Activated naive CD8-positive, alpha-beta T cell treated with anti-CD3 and anti-CD28 coated beads, Interleukin-2, amount 50 U/mL, for 24 hours (primary cell): ENCODE data around the gene UNC13C.

Experiments used
- ATAC-seq: fragments of 150-1000 bp; cut with Tn5 transposase; one replicate; pipeline ENCODE4 v1.10.0; 2021
- DNase-seq: peaks from one replicate; pipeline ENCODE4 v3.0.0; 2021
- H3K27ac Mint-ChIP-seq: one replicate; pipeline ENCODE4 v1.8.0; 2021; ENCODE audit warnings: mild to moderate bottlenecking, mixed read lengths
- H3K27me3 Mint-ChIP-seq: one replicate; pipeline ENCODE4 v1.8.0; 2021; ENCODE audit warnings: mixed read lengths
- H3K36me3 Mint-ChIP-seq: one replicate; pipeline ENCODE4 v1.8.0; 2021; ENCODE audit warnings: low read depth, mixed read lengths
- H3K4me1 Mint-ChIP-seq: one replicate; pipeline ENCODE4 v1.8.0; 2021; ENCODE audit warnings: mixed read lengths
- H3K4me3 Mint-ChIP-seq: one replicate; pipeline ENCODE4 v1.8.0; 2021; ENCODE audit warnings: mild to moderate bottlenecking, moderate library complexity, mixed read lengths
- H3K9me3 Mint-ChIP-seq: one replicate; pipeline ENCODE4 v1.8.0; 2021; ENCODE audit warnings: mixed read lengths

Gene UNC13C

GRCh38 chr15:54540721-54541120 lies 562.5 kb downstream of the UNC13C start:
- ATAC-seq (no peak), DNase-seq (no peak)
- H3K9me3 Mint-ChIP-seq: peaks cover 19% of the 10 kb centered on the region
- no peaks in the 10 kb centered on the region for H3K36me3 Mint-ChIP-seq
- no peaks in the 10 kb centered on the region for H3K4me1 Mint-ChIP-seq
- H3K27me3 Mint-ChIP-seq: no peaks in the 10 kb centered on the region
- no peak overlapping the region for H3K4me3 Mint-ChIP-seq
- no peak overlapping the region for H3K27ac Mint-ChIP-seq

DNA sequence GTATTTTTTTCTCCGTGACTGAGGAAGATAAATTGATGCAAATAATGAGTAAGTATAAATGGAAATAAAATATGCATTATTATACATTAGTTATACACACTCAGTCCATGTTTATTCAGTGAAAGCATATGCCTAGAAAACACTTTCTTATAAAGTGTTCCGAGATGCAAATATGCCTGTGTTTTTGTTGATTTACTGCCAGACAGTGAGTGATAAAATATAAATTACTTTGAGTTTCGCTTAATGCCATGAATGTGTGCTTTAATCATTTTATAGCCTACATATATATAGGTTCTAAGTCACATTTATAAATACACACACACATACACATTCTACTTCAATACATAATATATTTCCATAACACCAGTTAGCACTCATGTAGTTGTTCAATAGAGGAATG lies 569.2 kb downstream of the UNC13C start:
- H3K9me3 Mint-ChIP-seq: peaks cover 6% of the 10 kb centered on the region
- H3K27ac Mint-ChIP-seq: no peak overlapping the region
- no peak for DNase-seq

GRCh38 chr15:54550954-54551353 lies 572.7 kb downstream of the UNC13C start:
- no peaks in the 10 kb centered on the region for H3K9me3 Mint-ChIP-seq
- no peak for ATAC-seq
- H3K4me3 Mint-ChIP-seq: no peak overlapping the region
- no peaks in the 10 kb centered on the region for H3K4me1 Mint-ChIP-seq
- H3K27me3 Mint-ChIP-seq: no peaks in the 10 kb centered on the region
- no peaks in the 10 kb centered on the region for H3K36me3 Mint-ChIP-seq
- no peak for DNase-seq
- no peak overlapping the region for H3K27ac Mint-ChIP-seq

More for the DNA sequence above, 569.2 kb downstream of the UNC13C start:
- Mint-ChIP-seq H3K4me3 (no peak overlapping the region), H3K27me3 (no peaks in the 10 kb centered on the region), H3K4me1 (no peaks in the 10 kb centered on the region), H3K36me3 (no peaks in the 10 kb centered on the region)
- no peak for ATAC-seq

DNA sequence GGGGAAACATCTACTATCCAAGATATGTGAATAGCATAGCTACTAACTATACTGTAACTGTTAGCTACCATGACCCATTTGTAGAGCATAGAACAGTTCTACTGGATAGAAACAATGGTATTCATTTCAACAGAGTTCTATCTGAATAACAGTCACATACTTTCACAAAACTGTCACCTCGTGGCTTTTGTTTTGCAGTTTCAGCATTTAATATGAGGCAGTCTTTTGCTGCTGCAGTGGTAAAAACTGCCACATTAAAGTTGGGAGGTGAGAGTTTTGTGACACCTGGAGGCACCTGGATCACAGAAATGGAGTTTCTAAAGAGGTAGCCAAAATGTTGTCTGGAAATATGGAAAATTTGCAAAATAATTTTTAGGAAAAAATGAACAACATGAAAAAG lies 578.0 kb downstream of the UNC13C start:
- H3K36me3 Mint-ChIP-seq: no peaks in the 10 kb centered on the region
- H3K27me3 Mint-ChIP-seq: peaks cover 4% of the 10 kb centered on the region
- H3K4me3 Mint-ChIP-seq: no peak overlapping the region
- no peak overlapping the region for H3K27ac Mint-ChIP-seq
- H3K9me3 Mint-ChIP-seq: no peaks in the 10 kb centered on the region
- no peaks in the 10 kb centered on the region for H3K4me1 Mint-ChIP-seq
- no peak for DNase-seq
- ATAC-seq: no peak

GRCh38 chr15:54559405-54560069 lies 581.3 kb downstream of the UNC13C start:
- Mint-ChIP-seq H3K9me3 (no peaks in the 10 kb centered on the region), H3K4me1 (no peaks in the 10 kb centered on the region), H3K36me3 (no peaks in the 10 kb centered on the region), H3K4me3 (no peak overlapping the region), H3K27ac (no peak overlapping the region), H3K27me3 (peaks cover 4% of the 10 kb centered on the region)
- DNase-seq (no peak), ATAC-seq (no peak)

DNA sequence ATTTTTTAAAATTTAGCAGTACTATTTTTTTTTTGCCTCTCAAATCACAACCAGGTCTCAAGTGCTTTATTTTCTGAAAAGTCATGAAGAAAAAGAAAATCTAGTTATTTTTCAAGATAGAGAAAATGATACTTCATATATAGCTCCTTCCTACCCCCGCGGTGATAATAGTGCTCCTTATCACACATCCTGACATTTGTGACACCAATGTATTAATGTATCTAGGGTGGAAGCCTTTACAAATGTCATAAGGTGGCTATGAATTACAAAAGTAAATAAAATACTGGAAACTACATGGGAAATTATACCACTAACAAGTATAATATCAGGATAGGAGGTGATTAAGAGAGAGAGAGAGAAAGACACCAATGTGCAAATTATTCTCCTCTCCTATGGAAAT lies 582.2 kb downstream of the UNC13C start:
- Mint-ChIP-seq H3K4me3 (no peak overlapping the region), H3K27me3 (peaks cover 4% of the 10 kb centered on the region), H3K9me3 (no peaks in the 10 kb centered on the region), H3K27ac (no peak overlapping the region), H3K36me3 (no peaks in the 10 kb centered on the region), H3K4me1 (no peaks in the 10 kb centered on the region)
- no peak for DNase-seq
- ATAC-seq: no peak

DNA sequence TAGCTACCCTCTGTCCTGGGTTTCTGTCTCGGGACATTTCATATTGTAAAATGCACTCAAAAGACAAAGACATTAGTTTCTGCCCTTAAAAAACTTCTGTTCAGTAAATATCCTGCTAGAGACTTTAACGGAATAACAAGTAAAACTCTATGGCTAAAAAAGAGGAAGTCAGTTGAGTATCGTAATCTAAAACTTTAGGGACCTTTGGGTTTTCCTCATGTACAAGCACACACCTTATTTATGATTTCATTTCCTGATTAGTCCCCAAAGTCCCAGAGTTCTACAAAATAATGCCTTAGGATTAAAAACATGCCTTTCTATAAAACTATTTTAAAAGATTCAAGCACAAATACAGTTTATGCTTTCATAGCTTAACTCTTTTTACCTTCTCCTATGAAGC lies 585.9 kb downstream of the UNC13C start:
- Mint-ChIP-seq H3K27ac (no peak overlapping the region), H3K4me3 (no peak overlapping the region), H3K9me3 (no peaks in the 10 kb centered on the region), H3K4me1 (no peaks in the 10 kb centered on the region), H3K36me3 (no peaks in the 10 kb centered on the region), H3K27me3 (peaks cover 4% of the 10 kb centered on the region)
- ATAC-seq (no peak), DNase-seq (no peak)

- H3K27ac Mint-ChIP-seq: no peak overlapping the region
- H3K4me1 Mint-ChIP-seq: no peaks in the 10 kb centered on the region
- H3K36me3 Mint-ChIP-seq: no peaks in the 10 kb centered on the region
- no peak for ATAC-seq
- no peak for DNase-seq
- peaks cover 4% of the 10 kb centered on the region for H3K9me3 Mint-ChIP-seq
- peaks cover 2% of the 10 kb centered on the region for H3K27me3 Mint-ChIP-seq
- H3K4me3 Mint-ChIP-seq: no peak overlapping the region
Observed at GRCh38 chr15:54566654-54567053, 588.4 kb downstream of the UNC13C start.

- no peaks in the 10 kb centered on the region for H3K36me3 Mint-ChIP-seq
- no peak overlapping the region for H3K27ac Mint-ChIP-seq
- H3K9me3 Mint-ChIP-seq: peaks cover 4% of the 10 kb centered on the region
- H3K4me1 Mint-ChIP-seq: no peaks in the 10 kb centered on the region
- no peak for DNase-seq
- ATAC-seq: no peak
- H3K27me3 Mint-ChIP-seq: peaks cover 2% of the 10 kb centered on the region
- no peak overlapping the region for H3K4me3 Mint-ChIP-seq
Observed at GRCh38 chr15:54567408-54568035, 589.3 kb downstream of the UNC13C start.

DNA sequence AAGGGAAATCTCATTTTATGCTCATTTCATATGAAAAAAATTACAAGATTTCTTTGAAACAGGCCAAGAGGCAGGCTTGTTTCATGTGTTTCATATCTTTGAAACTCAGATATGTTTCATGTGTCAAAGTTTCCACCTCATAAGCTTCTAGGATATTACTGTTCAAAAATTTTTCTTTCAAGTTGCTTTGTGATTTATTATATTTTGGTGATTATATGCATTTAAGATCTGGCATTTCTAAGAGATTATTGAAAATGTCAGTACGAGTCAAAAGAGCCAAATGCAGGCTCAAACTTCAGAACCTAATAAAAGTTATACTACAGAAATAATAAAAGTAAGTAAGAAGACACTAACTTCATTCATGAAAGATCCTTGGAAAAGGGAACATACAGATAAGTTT lies 590.1 kb downstream of the UNC13C start:
- Mint-ChIP-seq H3K9me3 (peaks cover 4% of the 10 kb centered on the region), H3K4me1 (no peaks in the 10 kb centered on the region), H3K4me3 (no peak overlapping the region), H3K27me3 (peaks cover 2% of the 10 kb centered on the region), H3K27ac (no peak overlapping the region), H3K36me3 (no peaks in the 10 kb centered on the region)
- ATAC-seq (no peak), DNase-seq (no peak)

DNA sequence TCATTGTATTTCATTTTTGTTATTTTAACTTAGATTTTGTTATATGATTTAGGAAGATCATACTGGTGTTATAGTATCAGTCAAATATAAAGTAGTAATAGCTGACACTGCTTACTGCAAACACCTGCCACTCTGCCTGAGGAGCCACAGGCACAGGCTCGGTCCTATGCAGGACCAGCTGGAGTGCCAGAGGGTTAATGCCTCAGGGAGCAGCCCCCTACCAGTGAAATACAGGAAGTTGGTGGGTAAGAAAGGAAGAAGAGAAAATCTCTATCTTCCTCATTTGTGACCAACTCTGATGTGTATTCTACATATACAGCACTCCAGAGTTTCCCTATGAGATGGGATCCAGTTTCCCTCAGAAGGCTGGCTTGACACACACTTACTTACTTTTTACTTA lies 593.3 kb downstream of the UNC13C start:
- Mint-ChIP-seq H3K36me3 (no peaks in the 10 kb centered on the region), H3K4me1 (no peaks in the 10 kb centered on the region), H3K4me3 (no peak overlapping the region), H3K27me3 (peaks cover 2% of the 10 kb centered on the region), H3K9me3 (peaks cover 4% of the 10 kb centered on the region), H3K27ac (no peak overlapping the region)
- ATAC-seq (no peak), DNase-seq (no peak)

GRCh38 chr15:54575586-54575985 lies 597.3 kb downstream of the UNC13C start:
- DNase-seq (no peak), ATAC-seq (no peak)
- Mint-ChIP-seq H3K4me3 (no peak overlapping the region), H3K27ac (no peak overlapping the region), H3K36me3 (no peaks in the 10 kb centered on the region), H3K4me1 (no peaks in the 10 kb centered on the region), H3K27me3 (no peaks in the 10 kb centered on the region), H3K9me3 (peaks cover 4% of the 10 kb centered on the region)

- no peak overlapping the region for H3K27ac Mint-ChIP-seq
- no peaks in the 10 kb centered on the region for H3K4me1 Mint-ChIP-seq
- no peak for ATAC-seq
Observed at GRCh38 chr15:54576298-54576935, 598.2 kb downstream of the UNC13C start.

GRCh38 chr15:54577476-54578250 lies 599.4 kb downstream of the UNC13C start:
- Mint-ChIP-seq H3K4me1 (no peaks in the 10 kb centered on the region), H3K36me3 (no peaks in the 10 kb centered on the region), H3K9me3 (peaks cover 5% of the 10 kb centered on the region), H3K4me3 (no peak overlapping the region), H3K27me3 (peaks cover 5% of the 10 kb centered on the region), H3K27ac (no peak overlapping the region)
- ATAC-seq (no peak), DNase-seq (no peak)

More at GRCh38 chr15:54576298-54576935, 598.2 kb downstream of the UNC13C start:
- Mint-ChIP-seq H3K9me3 (peaks cover 5% of the 10 kb centered on the region), H3K27me3 (peaks cover 2% of the 10 kb centered on the region), H3K36me3 (no peaks in the 10 kb centered on the region), H3K4me3 (no peak overlapping the region)
- DNase-seq: no peak

DNA sequence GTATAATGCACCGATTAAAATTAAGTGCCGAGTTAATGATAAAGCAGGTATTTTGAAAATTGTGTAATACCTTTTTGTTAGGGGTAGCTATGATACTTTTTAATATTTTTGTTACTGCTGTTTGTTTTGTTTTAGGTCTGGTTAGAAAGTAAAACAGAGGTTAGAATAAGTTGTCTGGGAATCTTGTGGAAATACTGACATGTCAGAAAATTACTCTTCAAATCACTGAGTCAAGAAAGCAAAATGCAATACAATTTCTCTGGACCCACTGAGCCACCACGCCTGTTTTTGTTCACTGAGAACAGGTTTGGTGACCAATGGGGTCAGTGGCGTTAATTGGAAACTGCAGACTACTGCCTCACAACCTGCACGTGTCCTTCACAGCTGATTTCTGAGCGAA lies 601.6 kb downstream of the UNC13C start:
- no peak for DNase-seq
- H3K4me1 Mint-ChIP-seq: no peaks in the 10 kb centered on the region
- no peak overlapping the region for H3K4me3 Mint-ChIP-seq
- H3K27ac Mint-ChIP-seq: no peak overlapping the region
- no peak for ATAC-seq
- H3K9me3 Mint-ChIP-seq: peaks cover 5% of the 10 kb centered on the region
- H3K27me3 Mint-ChIP-seq: peaks cover 5% of the 10 kb centered on the region
- H3K36me3 Mint-ChIP-seq: no peaks in the 10 kb centered on the region
